ENCODE measurements around the gene TMOD1.
"Not testable (repeated sequence)": the region's sequence is repeated elsewhere in the genome, so short reads cannot be mapped to it uniquely, and the experiment has no call there.

TMOD1 gene

DNA sequence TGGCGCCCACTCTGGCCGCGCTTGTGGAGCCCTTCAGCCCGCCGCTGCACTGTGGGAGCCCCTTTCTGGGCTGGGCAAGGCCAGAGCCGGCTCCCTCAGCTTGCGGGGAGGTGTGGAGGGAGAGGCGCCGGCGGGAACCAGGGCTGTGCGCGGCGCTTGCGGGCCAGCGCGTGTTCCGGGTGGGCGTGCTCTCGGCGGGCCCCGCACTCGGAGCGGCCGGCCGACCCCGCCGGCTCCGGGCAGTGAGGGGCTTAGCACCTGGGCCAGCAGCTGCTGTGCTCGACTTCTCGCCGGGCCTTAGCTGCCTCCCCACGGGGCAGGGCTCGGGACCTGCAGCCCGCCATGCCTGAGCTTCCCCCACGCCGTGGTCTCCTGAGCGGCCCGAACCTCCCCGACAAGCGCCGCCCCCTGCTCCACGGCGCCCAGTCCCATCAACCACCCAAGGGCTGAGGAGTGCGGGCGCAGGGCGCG lies 72.7 kb downstream of the TMOD1 start:
- not testable (repeated sequence) for H3K27ac ChIP-seq (ENCODE audit: low read length, poor library complexity, severe bottlenecking); H3K4me3 ChIP-seq (ENCODE audit: insufficient read depth in 1 of 2, low read depth in 1 of 2, low read length in 2 of 2); H3K79me1 ChIP-seq (replicated peaks; ENCODE audit: low read length, poor library complexity, severe bottlenecking); H3K23ac ChIP-seq (ENCODE audit: low read length in 2 of 2); H3K9ac ChIP-seq (ENCODE audit: low read length); H3K4ac ChIP-seq (ENCODE audit: low read depth in 1 of 2, low read length in 2 of 2); H2AK5ac ChIP-seq (ENCODE audit: low read length, severe bottlenecking); H3K4me2 ChIP-seq (ENCODE audit: low read length, poor library complexity, severe bottlenecking); H3K9me3 ChIP-seq (ENCODE audit: control insufficient read depth, low read length); H4K91ac ChIP-seq (ENCODE audit: low read length); H2BK120ac ChIP-seq (ENCODE audit: low read depth, low read length); H2AFZ ChIP-seq (ENCODE audit: low read depth, low read length); H2BK15ac ChIP-seq (ENCODE audit: low read depth, poor library complexity, severe bottlenecking); H4K8ac ChIP-seq (ENCODE audit: low read length); H2BK12ac ChIP-seq (ENCODE audit: low read length in 2 of 2); H3K36me3 ChIP-seq (ENCODE audit: control insufficient read depth in 1 of 2, insufficient read depth in 2 of 2, low read depth in 1 of 2, low read length in 2 of 2); H2BK5ac ChIP-seq (ENCODE audit: low read depth, low read length, poor library complexity, severe bottlenecking); DNase-seq; H3K14ac ChIP-seq (ENCODE audit: low read length in 2 of 2); H3K4me1 ChIP-seq (ENCODE audit: control insufficient read depth, insufficient read depth, low read depth, low read length)
- H3K27me3 ChIP-seq (ENCODE audit: control insufficient read depth in 1 of 2, insufficient read depth in 1 of 2, low read length in 2 of 2): peaks cover 9 to 13% of the 10 kb centered on the region in 2 experiments
- 97% methylated on average over 29 of the region's 47 CpGs for WGBS
- peak overlapping the region in 1 of 2 experiments; percentile 34 for H3K18ac ChIP-seq (ENCODE audit: low read depth in 1 of 2, low read length in 2 of 2)

DNA sequence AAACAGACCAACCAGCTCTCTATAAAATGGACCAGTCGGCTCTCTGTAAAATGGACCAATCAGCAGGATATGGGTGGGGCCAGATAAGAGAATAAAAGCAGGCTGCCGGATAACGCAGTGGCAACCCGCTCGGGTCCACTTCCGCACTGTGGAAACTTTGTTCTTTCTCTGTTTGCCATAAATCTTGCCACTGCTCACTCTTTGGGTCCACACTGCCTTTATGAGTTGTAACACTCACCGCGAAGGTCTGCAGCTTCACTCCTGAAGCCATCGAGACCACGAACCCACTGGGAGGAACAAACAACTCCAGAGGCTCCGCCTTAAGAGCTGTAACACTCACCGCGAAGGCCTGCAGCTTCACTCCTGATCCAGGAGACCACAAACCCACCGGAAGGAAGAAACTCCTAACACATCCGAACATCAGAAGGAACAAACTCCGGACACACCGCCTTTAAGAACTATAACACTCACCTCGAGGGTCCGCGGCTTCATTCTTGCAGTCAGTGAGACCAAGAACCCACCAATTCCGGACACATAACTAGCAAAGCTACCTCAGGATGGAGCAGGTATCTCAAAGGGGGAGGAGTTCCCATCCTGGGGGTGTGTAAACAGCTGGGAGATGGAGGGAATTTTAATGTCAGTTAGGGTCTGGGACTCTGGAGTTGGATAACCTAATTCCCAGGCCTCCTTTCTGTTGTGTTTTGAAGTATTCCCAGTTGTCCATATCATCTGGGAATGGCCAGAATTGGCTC lies 73.6 kb downstream of the TMOD1 start:
- H2AK5ac ChIP-seq (ENCODE audit: low read length, severe bottlenecking); H3K14ac ChIP-seq (ENCODE audit: low read length in 2 of 2); H2BK5ac ChIP-seq (ENCODE audit: low read depth, low read length, poor library complexity, severe bottlenecking); H4K91ac ChIP-seq (ENCODE audit: low read length); H3K79me1 ChIP-seq (replicated peaks; ENCODE audit: low read length, poor library complexity, severe bottlenecking); H3K4me1 ChIP-seq (ENCODE audit: control insufficient read depth, insufficient read depth, low read depth, low read length); H3K4me3 ChIP-seq (ENCODE audit: insufficient read depth in 1 of 2, low read depth in 1 of 2, low read length in 2 of 2); H4K8ac ChIP-seq (ENCODE audit: low read length); H2BK15ac ChIP-seq (ENCODE audit: low read depth, poor library complexity, severe bottlenecking); H3K36me3 ChIP-seq (ENCODE audit: control insufficient read depth in 1 of 2, insufficient read depth in 2 of 2, low read depth in 1 of 2, low read length in 2 of 2); H2AFZ ChIP-seq (ENCODE audit: low read depth, low read length); H3K9me3 ChIP-seq (ENCODE audit: control insufficient read depth, low read length); H3K23ac ChIP-seq (ENCODE audit: low read length in 2 of 2); H3K4ac ChIP-seq (ENCODE audit: low read depth in 1 of 2, low read length in 2 of 2); H2BK120ac ChIP-seq (ENCODE audit: low read depth, low read length); H2BK12ac ChIP-seq (ENCODE audit: low read length in 2 of 2); H3K27ac ChIP-seq (ENCODE audit: low read length, poor library complexity, severe bottlenecking); H3K9ac ChIP-seq (ENCODE audit: low read length); H3K4me2 ChIP-seq (ENCODE audit: low read length, poor library complexity, severe bottlenecking); H3K18ac ChIP-seq (ENCODE audit: low read depth in 1 of 2, low read length in 2 of 2): not testable (repeated sequence)
- WGBS: 79% methylated on average over 16 of the region's 21 CpGs
- DNase-seq: peak; percentile 36
- H3K27me3 ChIP-seq (ENCODE audit: control insufficient read depth in 1 of 2, insufficient read depth in 1 of 2, low read length in 2 of 2): peaks cover 4 to 17% of the 10 kb centered on the region in 2 experiments

DNA sequence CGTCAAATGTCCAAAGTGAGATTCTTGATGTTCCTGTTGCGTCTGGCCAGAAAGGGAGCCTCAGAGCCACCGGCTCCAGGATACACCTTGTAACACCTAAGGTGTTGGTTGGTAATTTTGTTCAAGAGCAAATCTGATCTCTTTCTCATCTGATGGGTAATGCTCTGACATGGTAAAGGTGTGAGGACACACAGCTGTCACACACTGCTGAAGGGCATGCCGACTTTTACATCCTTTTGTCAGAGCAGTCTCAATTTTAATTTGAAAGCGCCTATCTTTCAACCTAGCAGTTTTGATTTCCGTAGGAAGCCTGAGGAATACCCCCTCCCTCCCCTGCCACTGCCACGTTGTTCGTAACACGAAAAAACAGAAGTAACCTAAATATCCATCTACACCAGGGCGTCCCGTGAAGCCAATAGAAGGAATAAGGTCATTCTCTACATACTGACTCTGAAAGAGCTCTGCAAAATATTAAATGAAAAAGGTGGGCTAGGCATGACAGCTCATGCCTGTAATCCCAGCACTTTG lies 74.3 kb downstream of the TMOD1 start:
- Histone ChIP-seq H2AFZ (ENCODE audit: low read depth, low read length) (no peak overlapping the region), H3K14ac (ENCODE audit: low read length in 2 of 2) (no peak overlapping the region), H2BK15ac (ENCODE audit: low read depth, poor library complexity, severe bottlenecking) (no peak overlapping the region), H3K4me2 (ENCODE audit: low read length, poor library complexity, severe bottlenecking) (no peak overlapping the region), H3K36me3 (ENCODE audit: control insufficient read depth in 1 of 2, insufficient read depth in 2 of 2, low read depth in 1 of 2, low read length in 2 of 2) (no peaks in the 10 kb centered on the region), H4K91ac (ENCODE audit: low read length) (no peak overlapping the region), H3K79me1 (replicated peaks; ENCODE audit: low read length, poor library complexity, severe bottlenecking) (no peaks in the 10 kb centered on the region), H4K8ac (ENCODE audit: low read length) (no peak overlapping the region), H2BK5ac (ENCODE audit: low read depth, low read length, poor library complexity, severe bottlenecking) (no peak overlapping the region), H3K18ac (ENCODE audit: low read depth in 1 of 2, low read length in 2 of 2) (no peak overlapping the region), H3K4me1 (ENCODE audit: control insufficient read depth, insufficient read depth, low read depth, low read length) (no peaks in the 10 kb centered on the region), H3K9ac (ENCODE audit: low read length) (no peak overlapping the region), H3K27me3 (ENCODE audit: control insufficient read depth in 1 of 2, insufficient read depth in 1 of 2, low read length in 2 of 2) (peaks cover 4 to 17% of the 10 kb centered on the region in 2 experiments), H3K9me3 (ENCODE audit: control insufficient read depth, low read length) (no peaks in the 10 kb centered on the region), H2BK12ac (ENCODE audit: low read length in 2 of 2) (no peak overlapping the region), H3K23ac (ENCODE audit: low read length in 2 of 2) (no peak overlapping the region), H3K4ac (ENCODE audit: low read depth in 1 of 2, low read length in 2 of 2) (no peak overlapping the region), H2BK120ac (ENCODE audit: low read depth, low read length) (no peak overlapping the region), H3K4me3 (ENCODE audit: insufficient read depth in 1 of 2, low read depth in 1 of 2, low read length in 2 of 2) (no peak overlapping the region), H2AK5ac (ENCODE audit: low read length, severe bottlenecking) (no peak overlapping the region), H3K27ac (ENCODE audit: low read length, poor library complexity, severe bottlenecking) (no peak overlapping the region)
- WGBS: 88% methylated on average over 11 of the region's 11 CpGs
- DNase-seq: no peak

DNA sequence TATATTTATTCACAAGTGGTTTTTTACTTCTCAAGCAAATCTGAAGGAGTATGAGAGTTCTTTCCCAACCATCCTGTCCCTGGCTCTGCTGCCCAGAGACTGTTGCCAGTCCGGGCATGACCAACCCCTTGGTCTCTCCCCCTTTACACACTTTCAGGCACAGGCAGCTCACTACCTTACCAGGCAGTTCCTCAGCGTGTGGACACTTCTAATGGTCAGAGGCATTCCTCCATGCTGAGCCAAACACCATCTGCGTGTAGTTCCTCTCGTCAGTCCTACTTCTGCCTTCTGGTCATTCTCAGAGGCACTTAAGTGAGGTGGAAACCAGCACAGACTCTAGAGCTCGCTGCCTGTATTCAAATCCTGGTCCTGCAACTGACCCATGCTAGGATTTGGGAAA lies 75.6 kb downstream of the TMOD1 start:
- Histone ChIP-seq H3K36me3 (ENCODE audit: control insufficient read depth in 1 of 2, insufficient read depth in 2 of 2, low read depth in 1 of 2, low read length in 2 of 2) (no peaks in the 10 kb centered on the region), H4K91ac (ENCODE audit: low read length) (no peak overlapping the region), H2BK120ac (ENCODE audit: low read depth, low read length) (no peak overlapping the region), H2AFZ (ENCODE audit: low read depth, low read length) (no peak overlapping the region), H3K4me2 (ENCODE audit: low read length, poor library complexity, severe bottlenecking) (no peak overlapping the region), H2BK5ac (ENCODE audit: low read depth, low read length, poor library complexity, severe bottlenecking) (no peak overlapping the region), H3K4ac (ENCODE audit: low read depth in 1 of 2, low read length in 2 of 2) (no peak overlapping the region), H3K9me3 (ENCODE audit: control insufficient read depth, low read length) (no peaks in the 10 kb centered on the region), H4K8ac (ENCODE audit: low read length) (peak overlapping the region; percentile 28), H3K4me3 (ENCODE audit: insufficient read depth in 1 of 2, low read depth in 1 of 2, low read length in 2 of 2) (no peak overlapping the region), H3K4me1 (ENCODE audit: control insufficient read depth, insufficient read depth, low read depth, low read length) (no peaks in the 10 kb centered on the region), H3K27me3 (ENCODE audit: control insufficient read depth in 1 of 2, insufficient read depth in 1 of 2, low read length in 2 of 2) (peaks cover 4 to 17% of the 10 kb centered on the region in 2 experiments), H3K9ac (ENCODE audit: low read length) (no peak overlapping the region), H3K79me1 (replicated peaks; ENCODE audit: low read length, poor library complexity, severe bottlenecking) (no peaks in the 10 kb centered on the region), H2AK5ac (ENCODE audit: low read length, severe bottlenecking) (no peak overlapping the region), H3K18ac (ENCODE audit: low read depth in 1 of 2, low read length in 2 of 2) (no peak overlapping the region), H2BK12ac (ENCODE audit: low read length in 2 of 2) (no peak overlapping the region), H3K23ac (ENCODE audit: low read length in 2 of 2) (no peak overlapping the region), H3K27ac (ENCODE audit: low read length, poor library complexity, severe bottlenecking) (no peak overlapping the region), H3K14ac (ENCODE audit: low read length in 2 of 2) (no peak overlapping the region), H2BK15ac (ENCODE audit: low read depth, poor library complexity, severe bottlenecking) (no peak overlapping the region)
- 88% methylated on average over 5 of the region's 5 CpGs for WGBS
- DNase-seq: no peak

All from mesenchymal stem cell (in vitro differentiated cells and primary cell).